Medulla oblongata (tissue), 1 donor: ENCODE results near the gene SPP2.

Source experiments
- DNase-seq: peaks from one replicate; pipeline ENCODE4 v3.0.0-alpha.2; 2015; ENCODE audit errors: extremely low spot score

SPP2 gene

GRCh38 chr2:234092344-234092743 is 41.8 kb downstream of the SPP2 start:
- no peak for DNase-seq

GRCh38 chr2:234095301-234095700 is 44.8 kb downstream of the SPP2 start:
- DNase-seq, result no peak

- no peak for DNase-seq
These were observed 45.7 kb downstream of the SPP2 start for GRCh38 chr2:234096164-234096563.

- DNase-seq, result no peak
These were observed 48.2 kb downstream of the SPP2 start for GRCh38 chr2:234098681-234099080.

- DNase-seq, result no peak
These were observed 48.8 kb downstream of the SPP2 start for GRCh38 chr2:234099266-234099665.

- DNase-seq, result no peak
These were observed 50.2 kb downstream of the SPP2 start for GRCh38 chr2:234100686-234101085.

- no peak for DNase-seq
These were observed 51.6 kb downstream of the SPP2 start for GRCh38 chr2:234102112-234102511.

GRCh38 chr2:234107861-234108260 is 57.4 kb downstream of the SPP2 start:
- DNase-seq, result no peak

GRCh38 chr2:234109321-234109720 is 58.8 kb downstream of the SPP2 start:
- DNase-seq, result no peak

GRCh38 chr2:234110219-234110618 is 59.7 kb downstream of the SPP2 start:
- no peak for DNase-seq

- no peak for DNase-seq
These were observed 61.0 kb downstream of the SPP2 start for GRCh38 chr2:234111523-234111922.

- DNase-seq, result no peak
These were observed 65.5 kb downstream of the SPP2 start for GRCh38 chr2:234116010-234116409.

- DNase-seq, result no peak
These were observed 71.5 kb downstream of the SPP2 start for GRCh38 chr2:234121999-234122398.

GRCh38 chr2:234125451-234126145 is 75.1 kb downstream of the SPP2 start:
- no peak for DNase-seq

GRCh38 chr2:234126146-234126470 is 75.6 kb downstream of the SPP2 start:
- no peak for DNase-seq
